PC-3 (cell line): ENCODE results near the gene ZNF408. TPM values are rescaled to one million over a fixed set of nuclear protein-coding genes. Genes with fewer than 3 reads are reported as not detected.

ENCODE experiments used
- ATAC-seq: fragments of 200-7000 bp; cut with Tn5 transposase; 2 replicates; pipeline ENCODE4 v1.9.1; 2020; ENCODE audit warnings: mild to moderate bottlenecking, moderate library complexity
- BruUV-seq: library from RNA; stranded (reverse); fragments of 400-500 nt; replicated peaks from 2 replicates; lab custom pipeline; 2021; lab: Mats Ljungman, UMichigan
- CTCF ChIA-PET: fragments of 300-600 bp; sonication (Branson Sonifier 250); formaldehyde crosslinking; loops from one replicate; lab custom pipeline; 2022; ENCODE audit warnings: antibody characterized with exemption; lab: Charles Lee
- POLR2A ChIA-PET: fragments of 300-600 bp; sonication (Branson Sonifier 250); formaldehyde crosslinking; loops from one replicate; lab custom pipeline; 2022; ENCODE audit warnings: antibody characterized with exemption; ENCODE audit not compliant: unreplicated experiment; lab: Charles Lee
- DNase-seq: peaks from one replicate; pipeline ENCODE4 v3.0.0-alpha.2; 2015
- H2AFZ ChIP-seq: fragments of 300-600 bp; sonication (generic); 2 replicates; pipeline ENCODE4 v1.6.0; 2016; ENCODE audit warnings: antibody characterized with exemption, low read length
- H3F3A ChIP-seq: fragments of 300-600 bp; sonication (generic); one replicate; pipeline ENCODE4 v1.6.0; 2017; ENCODE audit warnings: antibody characterized with exemption, low read length, control low read depth, mild to moderate bottlenecking; ENCODE audit not compliant: unreplicated experiment
- H3K27ac ChIP-seq: fragments of 300-600 bp; sonication (generic); 2 replicates; pipeline ENCODE4 v1.5.1; 2016; ENCODE audit warnings: mild to moderate bottlenecking, low read length
- H3K27me3 ChIP-seq: fragments of 300-600 bp; sonication (generic); 2 replicates; pipeline ENCODE4 v1.6.1; 2016; ENCODE audit warnings: low read length, mixed read lengths
- H3K36me3 ChIP-seq: fragments of 300-600 bp; sonication (generic); 2 replicates; pipeline ENCODE4 v1.6.1; 2016; ENCODE audit warnings: low read depth, mixed run types, low read length, mixed read lengths
- H3K4me1 ChIP-seq: fragments of 300-600 bp; sonication (generic); 2 replicates; pipeline ENCODE4 v1.5.1; 2016; ENCODE audit warnings: low read length; ENCODE audit not compliant: insufficient read depth
- H3K4me2 ChIP-seq: fragments of 300-600 bp; sonication (generic); 2 replicates; pipeline ENCODE4 v1.6.0; 2016; ENCODE audit warnings: low read length
- H3K4me3 ChIP-seq: fragments of 300-600 bp; sonication (generic); 2 replicates; pipeline ENCODE4 v1.5.1; 2016; ENCODE audit warnings: mild to moderate bottlenecking, low read length, mixed read lengths
- H3K79me2 ChIP-seq: fragments of 300-600 bp; sonication (generic); 2 replicates; pipeline ENCODE4 v1.6.1; 2017; ENCODE audit warnings: low read length, mixed read lengths
- H3K9ac ChIP-seq: fragments of 300-600 bp; sonication (generic); 2 replicates; pipeline ENCODE4 v1.6.0; 2016; ENCODE audit warnings: mild to moderate bottlenecking, low read length
- H3K9me2 ChIP-seq: fragments of 300-600 bp; sonication (generic); replicated peaks from 2 replicates; pipeline ENCODE4 v1.6.1; 2016; ENCODE audit warnings: mixed run types, low read length, mixed read lengths
- H3K9me3 ChIP-seq: fragments of 300-600 bp; sonication (generic); 2 replicates; pipeline ENCODE4 v1.6.1; 2016; ENCODE audit warnings: low read length, mixed read lengths
- H4K20me1 ChIP-seq: fragments of 300-600 bp; sonication (generic); 2 replicates; pipeline ENCODE4 v1.6.1; 2016; ENCODE audit warnings: low read length, mixed read lengths
- EZH2 ChIP-seq: fragments of 300-600 bp; sonication (generic); IDR thresholded peaks from one replicate; pipeline ENCODE4 v1.6.1; 2017; ENCODE audit warnings: antibody characterized with exemption, mild to moderate bottlenecking, low read length; ENCODE audit not compliant: unreplicated experiment
- EZH2phosphoT487 ChIP-seq: fragments of 300-600 bp; sonication (generic); IDR thresholded peaks from 2 replicates; pipeline ENCODE4 v1.6.1; 2018; ENCODE audit warnings: mild to moderate bottlenecking, antibody characterized with exemption, low read length, borderline replicate concordance
- intact Hi-C: fragments of 100-400 bp; cut with micrococcal nuclease; formaldehyde crosslinking; loops from 2 replicates; pipeline ENCODE4 v1.9.0; 2023
- microRNA-seq: library from miRNA; unstranded; fragments of <30 nt; microRNA quantifications from one replicate; pipeline ENCODE4 v1.1.0, GENCODE V29; 2020; ENCODE audit not compliant: unreplicated experiment
- total RNA-seq: library from RNA; depleted of rRNA; stranded (reverse); fragments of >200 nt; gene quantifications from 2 replicates; pipeline ENCODE4 v1.2.3, GENCODE V29; 2014; rRNA removed
- TF ChIP-seq, protein P1 (sequence below): fragments of 300-600 bp; sonication (generic); conservative IDR thresholded peaks from 2 replicates; pipeline ENCODE4 v1.5.1; 2017; ENCODE audit warnings: antibody characterized with exemption, low read depth, mild to moderate bottlenecking, low read length

Gene ZNF408
- total RNA-seq, 1 experiment from 2014 or later = 7.1 TPM

DNA sequence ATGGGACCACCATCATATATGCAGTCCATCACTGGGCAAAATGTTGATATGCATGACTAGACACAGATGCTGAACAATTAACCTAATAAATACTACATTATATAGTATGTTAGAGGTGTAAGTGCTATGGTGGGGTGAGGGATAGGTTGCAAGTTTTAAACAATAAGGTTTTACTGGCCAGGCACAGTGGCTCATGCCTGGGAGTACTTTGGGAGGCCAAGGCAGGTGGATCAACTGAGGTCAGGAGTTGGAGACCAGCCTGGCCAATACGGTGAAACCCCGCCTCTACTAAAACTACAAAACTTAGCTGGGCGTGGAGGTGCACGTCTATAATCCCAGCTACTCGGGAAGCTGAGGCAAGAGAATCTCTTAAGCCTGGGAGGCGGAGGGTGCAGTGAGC is 46.3 kb downstream of the ZNF408 start:
- H3K4me1 ChIP-seq = no peaks in the 10 kb centered on the region
- H3K9ac ChIP-seq = no peak overlapping the region
- intact Hi-C loops = no loop called here
- ChIA-PET CTCF (no interaction called here), POLR2A (no interaction called here)
- H3K27ac ChIP-seq = no peak overlapping the region
- no peaks in the 10 kb centered on the region for H3K27me3 ChIP-seq
- peaks cover 65% of the 10 kb centered on the region for H3K36me3 ChIP-seq
- H3K79me2 ChIP-seq = no peaks in the 10 kb centered on the region
- H3K9me2 ChIP-seq = no peaks in the 10 kb centered on the region
- TF ChIP-seq EZH2 (no peak), EZH2phosphoT487 (no peak)
- TF ChIP-seq, protein P1, sequence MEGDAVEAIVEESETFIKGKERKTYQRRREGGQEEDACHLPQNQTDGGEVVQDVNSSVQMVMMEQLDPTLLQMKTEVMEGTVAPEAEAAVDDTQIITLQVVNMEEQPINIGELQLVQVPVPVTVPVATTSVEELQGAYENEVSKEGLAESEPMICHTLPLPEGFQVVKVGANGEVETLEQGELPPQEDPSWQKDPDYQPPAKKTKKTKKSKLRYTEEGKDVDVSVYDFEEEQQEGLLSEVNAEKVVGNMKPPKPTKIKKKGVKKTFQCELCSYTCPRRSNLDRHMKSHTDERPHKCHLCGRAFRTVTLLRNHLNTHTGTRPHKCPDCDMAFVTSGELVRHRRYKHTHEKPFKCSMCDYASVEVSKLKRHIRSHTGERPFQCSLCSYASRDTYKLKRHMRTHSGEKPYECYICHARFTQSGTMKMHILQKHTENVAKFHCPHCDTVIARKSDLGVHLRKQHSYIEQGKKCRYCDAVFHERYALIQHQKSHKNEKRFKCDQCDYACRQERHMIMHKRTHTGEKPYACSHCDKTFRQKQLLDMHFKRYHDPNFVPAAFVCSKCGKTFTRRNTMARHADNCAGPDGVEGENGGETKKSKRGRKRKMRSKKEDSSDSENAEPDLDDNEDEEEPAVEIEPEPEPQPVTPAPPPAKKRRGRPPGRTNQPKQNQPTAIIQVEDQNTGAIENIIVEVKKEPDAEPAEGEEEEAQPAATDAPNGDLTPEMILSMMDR = no peak
- H2AFZ ChIP-seq = no peak overlapping the region
- BruUV-seq = no TSS peak
- ATAC-seq = no peak
- no peak for DNase-seq
- no peaks in the 10 kb centered on the region for H3F3A ChIP-seq
- no peaks in the 10 kb centered on the region for H3K9me3 ChIP-seq
- no peak overlapping the region for H3K4me2 ChIP-seq
- no peak overlapping the region for H3K4me3 ChIP-seq
- no peaks in the 10 kb centered on the region for H4K20me1 ChIP-seq

Small RNA genes within 50 kb of the gene (microRNA-seq; reads per million reads assigned to microRNA genes)
- gene MIR5582 = 2.3 reads per million

Other genes with a start within 250 kb of the ZNF408 start
- gene AMBRA1, start 107.0 kb upstream of the ZNF408 start, total RNA-seq = 15.8 and 18.0 TPM in 2 replicates
- gene HARBI1, start 83.8 kb upstream of the ZNF408 start, total RNA-seq = 1.7 and 6.5 TPM in 2 replicates
- 95.0 and 97.3 TPM in 2 replicates for gene ATG13, start 83.5 kb upstream of the ZNF408 start, total RNA-seq
- 16.1 and 27.1 TPM in 2 replicates for gene ARHGAP1, start 412 bp upstream of the ZNF408 start, total RNA-seq
- not detected in 2 replicates for gene F2, start 18.2 kb downstream of the ZNF408 start, total RNA-seq
- 86.4 and 91.1 TPM in 2 replicates for gene CKAP5, start 145.2 kb downstream of the ZNF408 start, total RNA-seq
- 0.87 and 3.1 TPM in 2 replicates for gene LRP4, start 217.5 kb downstream of the ZNF408 start, total RNA-seq
- gene CSTPP1, start 235.7 kb downstream of the ZNF408 start, total RNA-seq = 15.2 and 21.7 TPM in 2 replicates